ENCODE measurements around the gene ABCE1.
"Not testable (repeated sequence)": the region's sequence is repeated elsewhere in the genome, so short reads cannot be mapped to it uniquely, and the experiment has no call there.

Gene ABCE1

GRCh38 chr4:145103496-145103895 lies 5.4 kb downstream of the ABCE1 start:
- DNase-seq, result no peak

GRCh38 chr4:145107126-145107525 lies 9.0 kb downstream of the ABCE1 start:
- no peak for DNase-seq

DNA sequence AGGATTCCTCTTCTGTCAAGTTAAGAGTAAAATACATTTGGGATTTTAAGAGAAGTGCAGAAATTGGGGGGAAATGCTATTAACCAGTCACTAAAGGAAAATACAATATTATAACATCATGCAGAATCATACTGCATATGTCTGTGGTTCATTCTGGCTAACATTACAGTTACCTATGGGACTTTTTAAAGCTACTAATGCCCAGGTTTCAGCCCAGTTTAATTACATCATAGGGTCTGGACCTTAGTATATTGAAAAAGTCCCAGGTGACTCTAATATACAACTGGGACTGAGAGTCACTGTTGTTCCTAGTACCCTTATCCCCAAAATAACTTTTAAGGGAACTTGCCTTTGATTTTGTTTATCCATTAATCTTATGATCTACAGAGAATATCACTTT lies 10.0 kb downstream of the ABCE1 start:
- no peak for DNase-seq

- DNase-seq, result no peak
Observed at GRCh38 chr4:145125396-145125795, 27.3 kb downstream of the ABCE1 start.

DNA sequence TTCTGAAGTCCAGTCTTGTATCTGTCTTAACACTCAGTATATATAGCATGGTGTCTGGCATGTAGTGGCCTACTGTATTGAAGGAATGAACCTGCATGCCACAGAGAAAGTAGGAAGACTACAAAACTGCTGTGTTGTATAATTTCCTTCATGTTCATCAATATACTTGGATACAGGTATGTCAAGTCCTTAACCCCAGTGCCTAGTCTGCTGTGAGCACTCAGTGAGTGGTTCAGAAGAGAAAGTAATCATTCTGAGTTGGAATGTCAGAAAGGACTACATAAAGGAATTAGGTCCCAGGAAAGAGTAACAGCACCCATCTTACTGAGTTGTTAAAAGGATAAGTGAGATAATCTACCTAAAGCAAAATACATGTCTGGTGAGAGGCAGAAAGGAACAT lies 32.0 kb downstream of the ABCE1 start:
- DNase-seq, result no peak

- DNase-seq, result no peak
Observed at GRCh38 chr4:145130788-145131399, 32.8 kb downstream of the ABCE1 start.

GRCh38 chr4:145131848-145132247 lies 33.7 kb downstream of the ABCE1 start:
- no peak for DNase-seq

GRCh38 chr4:145132511-145133098 lies 34.5 kb downstream of the ABCE1 start:
- DNase-seq, result no peak

DNA sequence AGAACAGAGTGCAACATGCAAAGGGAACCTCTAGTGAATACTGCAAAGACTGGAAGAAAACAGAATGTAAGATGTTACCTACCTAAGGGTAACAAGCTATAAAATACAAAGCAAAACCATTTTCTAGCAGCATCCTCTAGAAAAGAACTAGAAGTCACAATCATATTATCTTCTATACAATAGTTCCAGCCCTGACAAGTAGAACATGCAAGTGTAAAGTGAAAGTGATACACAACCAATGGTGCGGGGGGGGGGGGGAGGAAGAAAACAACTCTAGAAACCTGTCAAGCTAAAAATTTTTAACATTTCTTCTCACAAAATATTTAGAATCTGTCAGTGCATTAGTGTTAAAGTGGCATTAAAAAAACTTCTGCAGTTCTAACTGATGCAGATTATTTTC lies 38.1 kb downstream of the ABCE1 start:
- not testable (repeated sequence) for DNase-seq

DNA sequence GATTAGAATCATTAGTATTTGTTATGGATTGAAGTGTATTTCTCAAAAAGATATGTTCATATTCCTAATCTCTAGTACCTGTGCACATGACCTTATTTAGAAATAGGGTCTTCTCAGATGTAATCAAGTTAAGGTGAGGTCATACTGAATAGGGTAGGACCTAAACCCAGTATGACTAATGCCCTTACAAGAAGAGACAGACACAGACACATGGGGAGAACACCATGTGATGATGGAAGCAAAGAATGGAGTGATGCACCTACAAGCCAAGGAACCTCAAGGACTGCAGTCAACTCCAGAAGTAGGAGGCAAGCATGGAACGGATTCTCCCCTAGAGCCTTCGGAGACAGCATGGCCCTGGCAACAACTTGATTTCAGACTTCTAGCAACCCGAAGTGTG lies 50.9 kb downstream of the ABCE1 start:
- no peak for DNase-seq

DNA sequence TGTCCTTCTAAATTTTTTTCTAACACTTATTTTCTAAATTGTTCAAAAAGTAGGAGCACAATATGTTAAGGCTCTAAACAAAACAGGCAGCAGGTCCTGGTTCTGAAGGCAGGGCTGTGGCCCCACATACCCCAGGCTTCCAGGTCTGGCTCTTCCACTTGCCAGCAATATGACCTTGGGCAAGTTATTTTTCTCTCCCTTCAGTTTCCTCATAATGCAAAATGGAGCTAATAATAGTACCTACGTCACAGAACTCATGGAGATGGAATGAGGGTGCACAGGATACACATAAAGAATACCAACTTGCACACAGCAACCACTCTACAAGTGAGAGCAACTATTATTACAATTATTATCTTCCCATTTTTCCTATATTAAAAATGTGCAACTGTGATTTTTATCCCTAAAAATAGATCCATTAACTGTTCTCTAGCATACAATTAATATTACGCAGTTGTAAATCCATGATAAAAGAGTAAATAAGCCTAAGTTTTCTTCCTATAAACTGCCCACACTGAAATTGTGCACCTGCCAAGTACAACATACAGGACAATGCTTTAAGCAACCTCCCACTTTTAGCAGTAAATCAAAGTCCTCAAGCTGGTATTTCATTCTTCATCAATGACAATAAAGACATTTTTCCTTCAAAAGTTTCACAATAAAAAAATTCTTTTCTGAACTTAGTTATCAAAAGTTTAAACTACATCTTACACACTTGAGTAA lies 55.2 kb downstream of the ABCE1 start:
- no peak for DNase-seq

DNA sequence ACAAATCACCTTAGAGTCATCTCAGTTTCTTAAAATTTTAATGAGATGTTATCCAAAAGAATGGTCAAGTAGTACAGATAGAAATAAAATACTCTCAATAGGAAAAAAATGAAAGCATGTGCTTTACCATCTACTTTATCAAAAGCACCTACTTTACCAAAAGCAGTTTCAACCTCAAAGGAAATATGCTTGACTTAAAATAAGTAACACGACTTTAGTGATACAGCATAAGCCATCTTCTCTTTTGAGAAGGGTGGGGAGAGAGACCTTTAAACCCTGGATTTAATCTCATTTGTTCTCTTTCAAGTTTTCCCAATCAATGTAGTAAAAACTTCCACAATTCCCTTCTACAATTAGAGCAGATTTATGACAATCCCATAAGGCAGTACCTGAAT lies 55.8 kb downstream of the ABCE1 start:
- no peak for DNase-seq

- DNase-seq, result peak in 1 of 2 experiments; percentile 1
Observed at GRCh38 chr4:145154573-145154972, 56.5 kb downstream of the ABCE1 start.

GRCh38 chr4:145155268-145155870 lies 57.3 kb downstream of the ABCE1 start:
- DNase-seq, result no peak

GRCh38 chr4:145156986-145157385 lies 58.9 kb downstream of the ABCE1 start:
- DNase-seq, result no peak

DNA sequence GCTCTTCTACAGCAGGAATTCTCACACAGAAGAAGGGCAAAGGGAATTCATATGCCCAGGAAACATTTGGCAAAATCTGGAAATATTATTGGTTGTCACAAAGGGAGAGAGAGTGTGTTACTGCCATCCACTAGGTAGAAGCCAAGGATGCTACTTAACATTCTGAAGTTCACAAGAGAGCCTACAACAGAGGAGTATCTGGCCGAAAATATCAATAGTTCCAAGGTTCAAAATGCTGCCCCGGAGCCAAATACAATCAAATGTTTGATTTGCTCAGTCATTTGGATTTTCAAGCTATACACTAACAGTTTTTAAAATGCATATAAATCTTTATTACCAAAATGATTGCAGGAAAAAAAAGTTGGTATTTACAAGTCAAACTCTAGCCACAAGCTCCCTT lies 63.4 kb downstream of the ABCE1 start:
- DNase-seq, result no peak

- DNase-seq, result no peak
Observed at GRCh38 chr4:145167887-145168286, 69.8 kb downstream of the ABCE1 start.

DNA sequence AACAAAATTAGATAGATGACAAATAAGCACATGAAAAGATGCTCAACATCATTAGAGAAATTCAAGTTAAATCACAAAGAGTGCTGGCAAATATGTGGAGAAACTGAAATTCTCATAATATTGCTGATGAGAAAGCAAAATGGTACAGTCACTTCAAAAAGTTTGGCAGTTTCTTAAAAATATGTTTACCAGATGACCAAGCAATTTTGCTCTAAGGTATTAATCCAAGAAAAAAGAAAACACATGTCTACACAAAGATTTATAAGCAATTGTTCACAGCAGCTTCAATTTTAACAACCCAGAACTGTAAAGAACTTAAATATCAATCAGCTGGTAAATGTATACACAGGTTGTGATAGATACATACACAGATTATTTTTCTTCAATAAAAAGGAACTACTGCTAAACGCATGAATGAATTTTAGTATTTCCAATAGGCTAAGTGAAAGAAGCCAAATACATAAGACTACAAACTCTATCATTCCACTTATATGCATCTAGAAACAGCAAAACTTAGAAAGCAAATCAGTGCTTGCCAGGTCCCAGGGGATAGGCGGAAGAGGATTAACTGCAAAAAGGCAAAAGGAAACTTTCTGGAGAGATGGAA lies 70.6 kb downstream of the ABCE1 start:
- DNase-seq, result no peak

- no peak for DNase-seq
Observed at GRCh38 chr4:145170223-145170622, 72.1 kb downstream of the ABCE1 start.

- no peak for DNase-seq
Observed at GRCh38 chr4:145171911-145172310, 73.8 kb downstream of the ABCE1 start.

GRCh38 chr4:145176641-145177432 lies 78.7 kb downstream of the ABCE1 start:
- no peak for DNase-seq

- DNase-seq, result no peak
Observed at GRCh38 chr4:145177511-145177905, 79.4 kb downstream of the ABCE1 start.
